ENCODE results near the gene TRPC6.

Gene TRPC6
- total RNA-seq = 0 to 0.04 reads per million in 2 donors

DNA sequence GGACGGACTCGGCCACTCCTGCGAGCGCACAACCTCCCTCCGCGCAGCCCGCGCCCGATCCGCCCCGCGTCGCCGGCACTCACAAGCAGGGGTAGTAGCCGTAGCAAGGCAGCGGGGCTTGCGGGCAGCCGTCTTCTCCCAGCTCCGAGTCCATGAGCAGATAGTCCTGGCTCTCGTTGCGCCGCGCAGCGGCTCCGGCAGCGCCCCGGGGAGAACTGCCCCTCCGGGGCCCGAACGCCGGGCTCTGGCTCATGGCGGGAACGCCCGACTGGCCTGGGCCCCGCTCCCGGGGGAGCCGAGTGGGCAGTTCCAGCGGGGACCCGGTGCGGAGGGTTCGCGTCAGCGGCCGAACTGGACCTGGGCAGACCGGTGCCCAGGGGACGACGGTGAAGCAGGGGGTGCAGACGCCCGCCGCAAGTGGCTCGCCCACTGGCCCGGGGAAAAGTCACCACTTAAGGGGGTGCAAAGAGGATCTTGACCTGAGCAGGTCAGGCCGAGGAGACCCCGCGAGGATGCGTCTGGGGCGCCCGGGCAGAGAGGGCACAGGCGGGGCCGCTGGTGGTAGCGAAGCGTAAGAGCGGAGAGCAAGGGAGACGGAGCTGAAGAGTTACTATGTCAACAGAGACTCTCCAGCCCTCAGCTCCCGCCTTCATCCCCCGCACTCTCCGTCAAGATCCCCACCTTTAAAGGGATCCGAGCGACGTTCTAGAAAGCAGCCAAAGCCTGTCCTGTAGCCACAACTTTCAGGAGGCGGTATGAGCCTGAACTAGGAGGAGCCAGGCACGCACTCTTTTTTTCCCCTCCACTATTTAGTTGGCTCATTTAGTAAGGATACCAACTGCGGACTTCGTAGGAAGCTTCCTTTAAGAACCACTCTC lies at the start of gene TRPC6:
Gene TRPC6 (minus strand): TSS at position 757 of the 878 bp plus-strand sequence. CDS start 504 bp downstream, at position 253.
- peak; percentile 8 for DNase-seq

DNA sequence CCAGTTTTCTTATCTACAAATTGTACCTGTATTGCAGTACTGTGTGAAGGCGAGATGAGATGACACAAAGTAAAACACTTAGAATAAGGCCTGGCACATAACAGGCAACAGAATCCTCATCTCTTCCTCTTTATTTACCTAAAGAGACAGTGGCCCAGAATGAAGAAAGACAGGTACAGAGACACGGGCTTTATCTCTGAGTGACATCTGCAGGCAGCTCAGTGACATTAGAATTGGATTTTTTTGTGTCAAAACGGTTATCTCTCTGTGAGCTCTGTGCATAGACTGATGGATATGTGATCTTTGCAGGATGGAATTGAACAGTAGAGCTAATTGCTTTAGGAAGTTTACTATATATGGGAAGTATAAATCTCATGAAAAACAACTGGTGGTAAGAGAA lies 36.2 kb upstream of the TRPC6 start:
- DNase-seq = no peak

DNA sequence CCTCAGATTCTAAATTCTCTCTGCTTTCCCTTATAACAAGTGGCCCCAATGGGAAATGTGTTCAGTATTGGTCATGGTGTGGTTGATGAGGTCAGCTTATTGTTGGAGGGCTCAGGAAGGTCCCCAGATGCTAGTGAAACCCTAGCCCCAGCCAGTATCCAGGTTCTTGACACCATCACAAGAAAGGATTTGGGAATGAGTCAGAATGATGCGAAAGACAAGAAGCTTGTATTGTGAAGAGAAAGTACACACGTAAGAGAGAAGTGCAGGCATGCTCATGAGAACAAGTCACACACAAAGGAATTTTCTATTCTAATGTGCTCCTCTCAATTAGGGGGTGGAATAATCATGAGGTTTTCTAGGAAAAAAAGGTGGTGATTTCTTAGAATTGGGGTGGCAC lies 34.9 kb upstream of the TRPC6 start:
- no peak for DNase-seq

DNA sequence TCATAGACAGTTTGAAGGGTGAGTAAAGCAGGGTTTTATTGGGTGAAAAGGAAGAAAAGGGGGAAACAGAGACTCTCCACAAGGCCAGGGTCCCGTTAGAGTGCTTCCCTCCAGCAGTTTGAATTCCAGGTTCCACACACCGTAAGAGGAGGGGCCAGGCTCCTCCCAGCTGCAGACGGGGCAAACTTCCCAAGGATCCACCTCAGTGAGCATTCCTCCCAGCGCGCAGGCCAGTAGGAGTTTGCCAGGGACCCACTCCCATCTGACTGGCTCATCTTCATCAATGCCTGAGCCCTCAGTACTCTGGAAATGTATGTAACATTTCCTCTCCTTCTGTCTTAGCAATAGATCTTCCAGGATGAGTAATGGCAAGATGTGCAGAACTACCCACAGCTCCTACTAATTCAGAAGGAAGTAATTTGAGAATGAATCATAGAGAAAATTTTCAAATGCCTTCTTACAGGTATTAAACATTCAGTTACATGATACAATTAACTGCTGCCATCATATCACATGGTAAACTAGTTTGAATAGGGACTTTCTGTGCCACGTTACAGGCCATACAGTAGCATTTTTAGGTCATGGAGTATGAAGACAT lies 34.0 kb upstream of the TRPC6 start:
- DNase-seq = no peak

DNA sequence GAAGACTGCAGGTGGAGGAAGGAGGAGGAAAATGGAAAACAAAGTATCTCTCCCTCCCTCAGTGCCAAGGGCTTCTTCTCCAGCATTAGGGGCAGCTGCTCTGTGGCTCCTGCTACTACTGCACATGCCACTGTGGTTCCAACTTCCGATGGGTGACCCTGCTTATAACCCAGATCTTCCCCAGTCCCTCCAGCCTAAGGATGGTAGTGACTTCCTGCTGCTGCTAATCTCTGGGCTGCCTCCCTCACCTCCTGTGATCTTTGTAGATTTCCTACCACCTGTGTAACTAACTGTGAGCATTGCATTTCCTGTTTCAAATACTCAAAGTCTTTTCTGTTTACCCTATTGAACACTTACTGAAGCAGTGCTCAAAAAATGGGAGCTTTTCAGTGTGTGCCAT lies 28.7 kb upstream of the TRPC6 start:
- no peak for DNase-seq

DNA sequence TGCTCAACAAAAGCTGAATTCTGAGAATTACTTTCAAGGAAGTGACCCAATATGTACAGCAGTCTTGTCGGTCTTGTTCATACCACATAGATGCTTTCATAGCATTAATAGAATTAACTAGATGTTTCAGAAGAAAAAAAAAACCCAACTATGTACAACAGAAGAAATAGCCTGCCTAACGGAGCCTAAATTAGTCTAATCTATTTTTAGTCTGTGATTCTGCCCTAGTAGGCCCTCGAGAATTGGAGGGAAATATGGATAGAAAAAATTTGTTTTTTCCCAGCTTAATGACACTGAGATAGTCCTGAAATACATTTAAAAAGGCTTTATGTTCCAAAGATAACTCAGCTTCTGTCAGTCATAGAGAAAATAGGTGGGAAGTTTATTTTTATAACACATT lies 17.1 kb upstream of the TRPC6 start:
- no peak for DNase-seq

DNA sequence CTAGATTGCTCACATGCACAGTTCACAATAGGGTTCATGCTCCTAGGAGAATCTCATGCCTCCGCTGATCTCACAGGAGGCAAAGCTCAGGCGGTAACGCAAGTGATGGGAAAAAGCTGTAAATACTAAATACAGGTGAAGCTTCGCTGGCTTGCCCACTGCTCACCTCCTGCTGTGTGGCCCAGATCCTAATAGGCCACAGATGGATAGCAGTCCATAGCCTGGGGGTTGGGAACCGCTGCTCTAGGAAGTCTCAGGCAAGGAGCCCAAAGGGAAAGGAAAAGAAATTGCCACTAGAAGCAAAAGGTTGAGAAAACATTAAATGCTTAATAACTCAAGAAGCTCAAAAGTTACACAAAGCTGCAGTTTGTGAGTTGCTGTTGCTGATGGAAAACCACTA lies 3.2 kb upstream of the TRPC6 start:
- DNase-seq = no peak

DNA sequence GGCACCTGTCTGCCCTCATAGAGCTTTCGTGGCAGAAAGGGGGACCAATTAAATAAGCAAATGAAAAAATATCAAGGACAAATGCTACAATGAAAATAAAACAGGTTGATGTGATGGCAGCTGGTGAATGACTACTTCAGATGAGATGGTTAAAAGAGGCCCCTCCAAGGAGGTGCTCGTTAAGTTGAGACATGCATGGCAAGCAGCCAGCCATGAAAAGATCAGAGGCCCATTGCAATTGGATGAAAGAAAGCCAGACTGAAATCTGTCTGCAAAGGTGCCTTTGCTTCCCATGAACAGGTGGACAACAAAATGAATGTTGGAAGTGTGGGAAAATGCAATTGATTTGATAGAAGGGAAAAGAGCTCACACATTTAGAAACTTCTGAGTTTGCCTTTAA lies 848 bp upstream of the TRPC6 start:
- no peak for DNase-seq

DNA sequence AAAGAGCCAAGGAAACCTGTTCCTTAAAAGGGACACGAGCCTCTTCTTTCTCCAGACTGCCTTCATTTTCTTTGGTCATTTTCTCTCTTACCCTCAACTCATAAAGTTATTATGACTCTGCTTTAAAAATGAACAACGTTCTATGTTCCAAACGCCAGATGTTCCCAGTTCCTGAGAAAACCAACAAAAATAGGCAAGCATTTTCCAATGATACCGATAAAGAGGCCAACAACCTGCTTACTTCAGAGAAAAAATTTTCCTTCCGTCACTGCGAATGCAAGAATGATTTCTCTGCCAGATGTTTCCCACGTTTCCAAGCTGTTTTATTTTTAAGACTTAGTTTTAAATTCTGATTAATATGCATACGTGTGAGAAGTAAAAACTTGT lies 315 bp upstream of the TRPC6 start:
- no peak for DNase-seq

DNA sequence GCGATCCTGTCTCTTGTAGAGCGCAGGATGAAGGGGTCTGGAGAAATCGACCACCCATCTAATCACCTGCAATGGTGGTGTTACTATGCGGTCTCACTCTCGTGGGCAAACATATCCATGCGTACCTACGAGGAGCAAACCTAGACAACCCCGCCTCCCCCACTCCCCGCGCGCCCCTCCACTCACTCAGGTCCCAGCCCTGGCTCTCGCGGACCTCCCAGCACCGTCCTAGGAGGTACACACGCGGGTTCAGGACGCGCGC lies 887 bp downstream of the TRPC6 start:
- DNase-seq = no peak

DNA sequence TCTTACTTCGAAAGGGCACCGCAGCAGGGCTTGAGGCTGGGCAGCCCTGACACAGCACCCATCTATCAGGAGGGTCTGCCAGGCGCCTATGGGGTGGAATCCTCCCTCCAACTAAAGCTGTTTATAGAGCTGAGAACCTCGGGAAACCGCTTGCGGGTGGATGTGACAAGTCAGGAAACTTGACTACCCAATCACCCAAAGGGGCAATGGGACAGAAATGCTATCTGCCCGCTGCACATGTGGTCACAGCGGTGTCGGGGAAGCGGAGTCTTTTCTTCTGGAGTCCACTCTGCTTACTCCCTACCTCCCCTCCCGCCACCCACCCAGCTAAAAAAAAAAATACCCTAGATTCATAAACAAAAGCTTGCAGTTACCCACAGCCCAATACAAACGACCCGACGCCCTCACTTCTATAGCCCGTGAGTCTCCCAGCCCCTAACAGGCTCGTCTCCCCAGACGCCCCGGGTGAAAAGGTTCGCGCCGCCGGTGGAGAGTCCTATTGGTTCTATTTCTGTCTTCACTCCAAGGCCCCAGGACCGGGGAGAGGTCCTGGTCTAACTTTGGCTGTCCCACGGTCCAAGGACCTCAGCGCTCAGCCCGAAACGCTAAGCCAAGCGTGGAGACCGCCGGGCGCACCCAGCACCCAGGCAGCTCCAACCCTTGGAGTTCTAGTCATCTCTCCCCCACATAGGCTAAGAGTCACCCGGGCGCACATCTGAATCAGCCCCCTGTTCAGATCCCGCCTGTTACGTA lies 1.4 kb downstream of the TRPC6 start:
- DNase-seq = no peak

DNA sequence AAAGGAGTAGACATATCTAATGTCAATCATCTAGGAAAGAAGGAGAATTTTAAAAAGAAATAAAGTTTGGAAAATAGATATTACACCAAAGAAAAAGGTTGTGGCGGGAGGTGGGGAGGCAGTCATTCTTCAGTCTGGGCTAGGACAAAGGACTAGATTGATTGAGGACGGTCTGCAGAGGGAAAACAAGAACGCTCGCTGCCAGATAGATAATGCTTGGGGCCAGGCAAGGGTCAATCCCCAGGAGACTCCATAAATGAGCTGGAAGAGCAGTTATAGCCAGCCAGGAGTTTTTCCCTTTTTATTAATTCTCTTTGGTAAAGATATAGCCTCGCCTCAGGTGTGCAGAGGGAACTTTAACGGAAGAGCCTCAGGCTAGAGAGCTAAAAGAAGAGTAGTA lies 6.3 kb downstream of the TRPC6 start:
- no peak for DNase-seq

DNA sequence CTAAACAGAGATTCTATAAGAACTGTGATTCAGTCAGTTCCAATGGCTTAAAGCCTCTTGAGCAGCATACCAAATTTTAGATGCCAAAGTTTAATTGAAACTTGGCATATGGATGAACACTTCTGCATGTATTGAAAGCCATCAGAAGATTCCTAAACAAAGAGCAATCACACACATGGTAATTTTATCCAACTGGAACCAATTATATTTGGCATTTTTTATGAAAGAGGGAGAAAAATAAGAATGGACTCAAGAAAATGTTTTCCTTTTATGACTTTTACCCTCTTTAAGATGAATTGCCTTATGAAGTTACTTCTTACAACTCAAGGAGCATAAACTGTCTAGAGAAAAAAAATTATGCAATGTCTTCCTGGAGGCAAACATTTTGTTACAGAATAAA lies 7.4 kb downstream of the TRPC6 start:
- DNase-seq = no peak

DNA sequence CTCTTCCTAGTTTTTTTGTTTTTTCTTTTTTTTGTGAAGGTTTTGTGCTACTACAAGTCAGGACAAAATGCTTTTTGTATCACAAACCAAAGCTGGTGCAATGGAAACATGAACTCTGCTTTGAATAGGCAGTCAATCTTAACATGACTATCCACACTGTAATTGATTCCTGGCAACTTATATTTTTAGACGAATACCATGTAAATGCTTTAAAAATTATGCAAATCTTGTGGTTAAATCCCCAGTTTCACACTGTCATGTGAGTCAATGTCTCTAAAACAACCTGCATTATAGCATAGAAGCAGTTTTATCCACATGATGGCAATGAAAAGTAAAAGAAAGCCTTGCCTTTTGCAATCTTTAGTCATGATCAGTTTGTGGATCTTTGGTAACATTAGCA lies 8.9 kb downstream of the TRPC6 start:
- DNase-seq = no peak

DNA sequence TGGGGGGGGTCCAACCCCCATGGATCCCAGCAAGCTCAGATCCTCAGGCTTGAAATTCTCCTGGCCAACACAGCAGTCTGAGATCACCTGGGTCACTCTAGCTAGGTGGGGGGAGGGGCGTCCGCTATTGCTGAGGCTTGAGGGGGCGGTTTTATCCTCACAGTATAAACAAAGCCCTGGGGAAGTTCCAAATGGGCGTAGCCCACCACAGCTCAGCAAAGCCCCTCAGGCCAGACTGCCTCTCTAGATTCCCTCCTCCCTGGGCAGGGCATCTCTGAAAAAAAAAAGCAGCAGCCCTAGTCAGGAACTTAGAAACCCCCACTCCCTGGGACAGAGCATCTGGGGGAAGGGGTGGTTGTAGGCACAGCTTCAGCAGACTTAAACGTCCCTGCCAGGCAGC lies 16.7 kb downstream of the TRPC6 start:
- no peak for DNase-seq

DNA sequence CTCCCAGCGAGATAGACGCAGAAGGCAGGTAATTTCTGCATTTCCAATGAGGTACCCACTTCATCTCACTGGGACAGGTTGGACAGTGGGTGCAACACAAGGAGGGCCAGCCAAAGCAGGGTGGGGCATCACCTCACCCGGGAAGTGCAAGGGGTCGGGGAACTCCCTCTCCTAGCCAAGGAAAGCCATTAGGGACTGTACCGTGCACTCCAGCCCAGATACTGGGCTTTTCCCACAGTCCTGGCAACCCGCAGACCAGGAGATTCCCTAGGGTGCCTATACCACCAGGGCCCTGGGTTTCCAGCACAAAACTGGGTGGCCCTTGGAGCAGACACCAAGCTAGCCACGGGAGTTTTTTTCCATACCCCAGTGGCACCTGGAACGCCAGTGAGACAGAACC lies 17.2 kb downstream of the TRPC6 start:
- no peak for DNase-seq

DNA sequence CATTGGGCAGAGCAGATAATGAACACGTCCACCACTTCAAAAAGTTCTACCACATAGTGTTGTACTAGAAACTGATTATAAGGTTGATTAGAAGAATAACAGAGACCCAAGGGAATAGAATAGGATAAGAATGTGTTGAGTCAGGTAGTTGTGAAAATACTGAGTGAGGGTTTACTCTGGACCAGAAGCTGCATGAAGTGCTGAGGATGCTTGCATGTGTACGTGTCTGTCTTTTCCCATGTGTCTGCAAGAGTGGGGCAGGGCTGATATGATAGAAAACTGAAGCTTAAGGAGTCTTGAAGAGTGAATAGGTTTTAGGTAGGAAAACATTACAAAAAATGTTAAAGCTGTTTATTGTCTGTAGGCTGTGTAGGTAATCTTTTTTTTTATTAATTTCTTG lies 20.6 kb downstream of the TRPC6 start:
- DNase-seq = no peak

DNA sequence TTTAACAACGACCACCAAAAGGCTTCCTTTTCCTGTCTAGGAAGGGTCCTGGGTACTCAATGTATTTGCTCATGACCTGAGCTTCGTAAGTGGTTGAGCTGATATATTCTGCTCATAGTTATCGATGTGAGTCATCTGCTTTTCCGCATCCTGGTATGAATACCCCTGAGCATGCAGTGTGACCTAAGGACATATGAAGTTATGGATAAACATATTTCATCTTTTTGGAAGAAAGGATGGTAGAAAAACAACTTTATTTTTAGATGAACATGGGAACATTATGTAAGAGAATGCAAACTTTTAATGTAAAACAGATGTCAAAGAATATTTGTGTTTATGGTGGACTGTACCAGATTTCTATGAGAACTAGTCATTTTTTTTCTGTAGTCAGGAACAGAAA lies 28.4 kb downstream of the TRPC6 start:
- DNase-seq = no peak

DNA sequence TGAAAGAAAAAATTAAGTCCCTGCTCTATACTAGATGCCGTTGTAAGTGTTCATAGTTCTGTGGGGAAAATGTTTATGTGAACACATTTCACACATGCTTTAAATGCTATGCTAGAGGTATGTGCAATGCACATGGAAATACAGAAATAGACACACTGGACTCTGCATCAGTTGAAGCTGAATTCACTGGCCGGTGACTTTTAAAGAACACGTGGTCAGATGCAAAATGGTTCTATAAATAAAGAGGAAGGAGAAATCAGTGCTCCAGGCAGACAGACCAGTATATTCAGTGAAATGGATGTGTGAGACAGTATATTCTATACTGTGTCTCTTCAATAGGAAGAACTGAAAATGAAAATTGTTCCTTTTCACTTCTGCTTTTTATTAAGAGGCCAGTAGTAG lies 29.9 kb downstream of the TRPC6 start:
- DNase-seq = no peak

DNA sequence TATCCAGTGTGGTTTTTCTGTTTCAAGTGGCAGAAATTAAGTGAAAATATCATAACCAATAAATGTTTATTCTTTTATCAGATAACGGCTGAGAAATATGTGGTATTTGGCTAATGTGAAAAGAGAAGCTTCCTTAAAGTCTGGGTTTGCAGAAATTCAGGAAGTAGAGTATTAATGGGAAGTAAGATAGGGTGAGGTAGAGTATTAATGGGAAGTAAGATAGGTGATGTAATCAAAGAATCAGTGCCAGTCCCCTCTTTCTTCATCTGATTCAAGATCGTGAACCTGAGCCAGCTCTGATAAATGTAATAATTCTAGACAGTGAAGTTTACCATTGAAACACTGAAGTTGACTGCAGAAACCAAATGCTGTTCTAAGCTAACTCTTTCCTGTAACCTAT lies 30.9 kb downstream of the TRPC6 start:
- DNase-seq = no peak

DNA sequence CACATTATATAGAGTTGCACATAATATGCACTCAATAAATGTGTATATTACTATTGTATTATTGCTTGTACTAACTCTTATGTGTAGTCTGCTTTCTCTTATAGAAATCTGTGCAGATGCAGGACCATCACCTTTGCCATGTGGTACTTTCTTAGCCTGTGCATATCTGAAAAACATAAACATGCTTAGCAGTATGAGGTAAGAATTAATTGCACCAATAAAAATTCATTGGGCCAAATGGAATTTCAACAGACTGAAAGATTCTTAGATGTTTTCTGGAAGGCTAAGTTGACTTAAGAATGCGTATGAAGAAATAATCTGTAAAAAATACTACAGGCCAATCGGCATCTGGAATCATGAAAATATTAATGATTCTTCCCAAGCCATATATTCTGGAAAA lies 55.3 kb downstream of the TRPC6 start:
- DNase-seq = no peak

DNA sequence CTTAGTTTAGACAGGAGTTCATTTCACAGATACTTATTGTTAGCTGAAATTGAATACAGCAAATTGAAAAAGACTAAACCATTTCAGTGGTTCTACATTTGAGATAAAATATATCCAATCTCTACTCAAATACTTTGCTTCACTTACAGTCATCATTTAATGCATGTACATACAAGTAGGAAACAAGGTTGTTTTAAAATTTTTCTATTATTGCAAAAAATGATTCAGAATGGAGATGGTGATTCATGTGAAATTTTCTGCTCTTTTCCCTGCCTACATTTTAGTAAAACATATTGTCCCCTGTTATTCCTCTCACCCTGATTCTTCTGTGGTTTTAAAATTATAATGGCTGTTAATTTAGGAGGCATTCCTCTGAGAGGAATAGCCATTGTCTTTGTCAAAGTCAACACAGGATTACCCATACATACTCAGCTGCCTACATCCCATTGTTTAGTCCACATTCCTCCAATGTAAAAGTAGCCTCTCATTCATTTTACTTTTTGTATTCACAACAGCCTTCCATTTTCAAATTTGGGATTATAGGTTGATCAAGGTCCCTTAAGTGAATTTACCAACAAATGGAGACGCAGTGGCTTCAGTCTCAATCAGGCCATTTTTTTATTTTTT lies 60.1 kb downstream of the TRPC6 start:
- DNase-seq = no peak

DNA sequence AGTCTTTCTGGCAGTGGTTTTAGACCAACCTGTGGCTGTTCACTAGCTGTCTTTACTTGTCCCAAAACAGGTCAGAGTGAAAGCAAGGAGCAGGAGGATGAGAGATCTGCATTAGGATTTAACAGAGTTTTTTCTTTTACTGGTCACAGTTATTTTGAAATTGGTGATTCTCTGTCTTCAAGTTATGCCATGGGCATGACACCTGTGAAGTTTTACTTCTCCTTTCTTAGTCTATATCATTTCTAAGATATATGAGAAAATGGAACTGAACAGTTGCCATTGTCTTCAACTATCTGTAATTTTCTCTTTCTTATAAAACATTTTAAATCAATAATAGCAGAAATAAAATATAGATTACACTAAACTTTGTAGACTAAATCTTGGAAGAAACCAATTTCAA lies 60.6 kb downstream of the TRPC6 start:
- no peak for DNase-seq

DNA sequence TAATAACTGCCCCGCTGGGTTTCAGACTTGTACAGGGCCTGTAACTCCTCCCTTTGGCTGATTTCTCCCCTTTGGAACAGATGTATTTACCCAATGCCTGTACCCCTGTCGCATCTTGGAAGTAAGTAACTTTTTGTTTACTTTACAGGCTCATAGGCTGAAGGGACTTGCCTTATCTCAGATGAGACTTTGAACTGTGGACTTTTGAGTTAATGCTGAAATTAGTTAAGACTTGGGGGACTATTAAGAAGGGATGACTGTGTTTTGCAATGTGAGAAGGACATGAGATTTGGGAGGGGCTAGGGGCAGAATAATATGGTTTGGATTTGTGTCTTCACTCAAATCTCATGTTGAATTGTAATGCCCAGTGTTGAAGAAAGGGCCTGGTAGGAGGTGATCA lies 62.0 kb downstream of the TRPC6 start:
- no peak for DNase-seq

Measured in activated gamma-delta T cell (primary cell).